IMR-90 (cell line): ENCODE results near the gene SCAMP4. TPM values are rescaled to one million over a fixed set of nuclear protein-coding genes. Genes with fewer than 3 reads are reported as not detected.

Experiments
- ATAC-seq: fragments of 200-7000 bp; cut with Tn5 transposase; 2 replicates; pipeline ENCODE4 v1.9.1; 2020; ENCODE audit warnings: low read depth, mild to moderate bottlenecking, moderate library complexity
- BruUV-seq: library from RNA; stranded (reverse); fragments of 400-500 nt; replicated peaks from 2 replicates; lab custom pipeline; 2021; lab: Mats Ljungman, UMichigan
- CTCF ChIA-PET: fragments of 300-600 bp; formaldehyde crosslinking; extraction: SDS; loops from one replicate; lab custom pipeline; 2021; ENCODE audit warnings: antibody characterized with exemption; lab: Yijun Ruan, JAX
- POLR2A ChIA-PET: fragments of 300-600 bp; sonication (Branson Sonifier 250); formaldehyde crosslinking; loops from one replicate; lab custom pipeline; 2022; ENCODE audit warnings: antibody characterized with exemption; ENCODE audit not compliant: unreplicated experiment; lab: Charles Lee
- DNase-seq: peaks from one replicate; pipeline ENCODE4 v3.0.0; 2013
- H2AFZ ChIP-seq: replicated peaks from 2 replicates; pipeline ENCODE3; 2013; ENCODE audit warnings: low read length, mild to moderate bottlenecking; ENCODE audit not compliant: poor library complexity
- H2AK5ac ChIP-seq: 2 replicates; pipeline ENCODE4 v1.6.1; 2013; ENCODE audit warnings: low read depth, low read length, inconsistent platforms
- H2AK9ac ChIP-seq: replicated peaks from 2 replicates; pipeline ENCODE3; 2013; ENCODE audit warnings: mild to moderate bottlenecking, low read depth, low read length, moderate library complexity; ENCODE audit not compliant: poor library complexity
- H2BK120ac ChIP-seq: 2 replicates; pipeline ENCODE4 v1.6.1; 2013; ENCODE audit warnings: low read depth, low read length, inconsistent platforms
- H2BK15ac ChIP-seq: 3 replicates; pipeline ENCODE4 v1.6.1; 2013; ENCODE audit warnings: low read depth, low read length, inconsistent platforms
- H2BK20ac ChIP-seq: 2 replicates; pipeline ENCODE4 v1.6.1; 2013; ENCODE audit warnings: low read depth, mild to moderate bottlenecking, inconsistent platforms, low read length, moderate library complexity
- H2BK5ac ChIP-seq: 2 replicates; pipeline ENCODE4 v1.6.1; 2013; ENCODE audit warnings: mild to moderate bottlenecking, low read depth, low read length, inconsistent platforms; ENCODE audit not compliant: poor library complexity, severe bottlenecking
- H3K14ac ChIP-seq: replicated peaks from 2 replicates; pipeline ENCODE4 v1.6.1; 2013; ENCODE audit warnings: low read depth, low read length, inconsistent platforms
- H3K18ac ChIP-seq: 2 replicates; pipeline ENCODE4 v1.6.1; 2013; ENCODE audit warnings: low read depth, low read length, control low read depth
- H3K23ac ChIP-seq: 2 replicates; pipeline ENCODE4 v1.6.1; 2013; ENCODE audit warnings: low read depth, low read length, inconsistent platforms
- H3K27ac ChIP-seq: 2 replicates; pipeline ENCODE4 v1.5.1; 2013; ENCODE audit warnings: mild to moderate bottlenecking, control low read depth, low read length; ENCODE audit not compliant: insufficient read depth
- H3K27me3 ChIP-seq: 2 replicates; pipeline ENCODE4 v1.6.1; 2013; ENCODE audit warnings: low read length; ENCODE audit not compliant: control insufficient read depth, insufficient read depth
- H3K36me3 ChIP-seq: 2 replicates; pipeline ENCODE4 v1.6.1; 2013; ENCODE audit warnings: low read length, mixed read lengths; ENCODE audit not compliant: control insufficient read depth, insufficient read depth
- H3K4ac ChIP-seq: 2 replicates; pipeline ENCODE4 v1.6.1; 2013; ENCODE audit warnings: low read depth, low read length, inconsistent platforms
- H3K4me1 ChIP-seq: 2 replicates; pipeline ENCODE4 v1.6.1; 2013; ENCODE audit warnings: low read length, mixed read lengths; ENCODE audit not compliant: control insufficient read depth, insufficient read depth
- H3K4me2 ChIP-seq: 2 replicates; pipeline ENCODE4 v1.6.1; 2013; ENCODE audit warnings: low read depth, mild to moderate bottlenecking, control low read depth, low read length, moderate library complexity
- H3K4me3 ChIP-seq: 2 replicates; pipeline ENCODE4 v1.5.1; 2013; ENCODE audit warnings: low read depth, mild to moderate bottlenecking, control low read depth, low read length, moderate library complexity; ENCODE audit not compliant: insufficient read depth
- H3K56ac ChIP-seq: 2 replicates; pipeline ENCODE4 v1.6.1; 2013; ENCODE audit warnings: low read length, inconsistent platforms; ENCODE audit not compliant: insufficient read depth; ENCODE audit errors: extremely low read depth
- H3K79me1 ChIP-seq, 2 experiments: 2 replicates each; pipeline ENCODE4 v1.6.1; 2013; ENCODE audit warnings: low read length in 2 of 2, inconsistent platforms in 1 of 2, low read depth in 1 of 2
- H3K9ac ChIP-seq: 2 replicates; pipeline ENCODE4 v1.6.1; 2013; ENCODE audit warnings: low read depth, low read length, control low read depth
- H3K9me1 ChIP-seq: 2 replicates; pipeline ENCODE4 v1.6.1; 2013; ENCODE audit warnings: low read length, inconsistent platforms; ENCODE audit not compliant: insufficient read depth
- H3K9me3 ChIP-seq: 2 replicates; pipeline ENCODE4 v1.6.1; 2013; ENCODE audit warnings: low read length; ENCODE audit not compliant: control insufficient read depth, insufficient read depth
- H4K20me1 ChIP-seq: 2 replicates; pipeline ENCODE4 v1.6.1; 2013; ENCODE audit warnings: low read length, inconsistent platforms; ENCODE audit not compliant: insufficient read depth
- H4K5ac ChIP-seq: 2 replicates; pipeline ENCODE4 v1.6.1; 2013; ENCODE audit warnings: mild to moderate bottlenecking, low read depth, low read length, control low read depth
- H4K8ac ChIP-seq, 2 experiments: 2 replicates each; pipeline ENCODE4 v1.6.1; 2013; ENCODE audit warnings: low read depth in 2 of 2, low read length in 2 of 2, control low read depth in 1 of 2, inconsistent platforms in 1 of 2
- H4K91ac ChIP-seq: 2 replicates; pipeline ENCODE4 v1.6.1; 2013; ENCODE audit warnings: low read depth, low read length, inconsistent platforms; ENCODE audit not compliant: insufficient read depth
- BHLHE40 ChIP-seq: fragments of 150-350 bp; IDR thresholded peaks from 2 replicates; pipeline ENCODE4 v1.6.1; 2016; ENCODE audit warnings: mild to moderate bottlenecking, low read depth, low read length
- CEBPB ChIP-seq: IDR thresholded peaks from 2 replicates; pipeline ENCODE4 v1.6.1; 2012; ENCODE audit warnings: low read depth, low read length, improper control_type of control experiment
- CHD1 ChIP-seq: IDR thresholded peaks from 2 replicates; pipeline ENCODE4 v1.6.1; 2012; ENCODE audit warnings: low read depth, low read length, improper control_type of control experiment
- FOS ChIP-seq: fragments of 150-350 bp; IDR thresholded peaks from 2 replicates; pipeline ENCODE4 v1.6.1; 2016; ENCODE audit warnings: low read depth, low read length
- MAFK ChIP-seq: IDR thresholded peaks from 2 replicates; pipeline ENCODE4 v1.6.1; 2012; ENCODE audit warnings: low read depth, low read length, improper control_type of control experiment
- MAZ ChIP-seq: IDR thresholded peaks from 2 replicates; pipeline ENCODE4 v1.6.1; 2012; ENCODE audit warnings: low read depth, mild to moderate bottlenecking, low read length, improper control_type of control experiment, moderate library complexity, borderline replicate concordance
- MXI1 ChIP-seq: IDR thresholded peaks from 2 replicates; pipeline ENCODE4 v1.6.1; 2012; ENCODE audit warnings: low read depth, mild to moderate bottlenecking, low read length, moderate library complexity, borderline replicate concordance
- NFE2L2 ChIP-seq: fragments of 150-350 bp; IDR thresholded peaks from 2 replicates; pipeline ENCODE4 v1.6.1; 2016; ENCODE audit warnings: low read depth, mild to moderate bottlenecking, low read length
- POLR2A ChIP-seq: IDR thresholded peaks from 2 replicates; pipeline ENCODE4 v1.6.1; 2012; ENCODE audit warnings: mild to moderate bottlenecking, low read depth, low read length
- RAD21 ChIP-seq: IDR thresholded peaks from 2 replicates; pipeline ENCODE4 v1.6.1; 2012; ENCODE audit warnings: low read length, improper control_type of control experiment
- RCOR1 ChIP-seq: IDR thresholded peaks from 2 replicates; pipeline ENCODE4 v1.6.1; 2012; ENCODE audit warnings: mild to moderate bottlenecking, low read length, improper control_type of control experiment; ENCODE audit not compliant: insufficient replicate concordance
- RFX5 ChIP-seq: IDR thresholded peaks from 2 replicates; pipeline ENCODE4 v1.8.0; 2012; ENCODE audit warnings: low read depth, mild to moderate bottlenecking, low read length, moderate library complexity
- SMC3 ChIP-seq: fragments of 150-350 bp; IDR thresholded peaks from 2 replicates; pipeline ENCODE4 v1.6.1; 2016; ENCODE audit warnings: low read depth, mild to moderate bottlenecking, antibody characterized with exemption, low read length, moderate library complexity
- WGBS, 2 experiments: methylation state at CpG; one replicate each; pipeline versions ENCODE4 v1.1.5 to v1.1.7; 2013; ENCODE audit warnings: missing lambda C conversion rate in 2 of 2; ENCODE audit not compliant: insufficient read length in 1 of 2; ENCODE audit errors: extremely low coverage in 2 of 2; 5-methylcytosine and 5-hydroxymethylcytosine counted together
- dilution Hi-C: fragments of 300-500 bp; cut with HindIII; formaldehyde crosslinking; loops from one replicate; pipeline ENCODE4 v1.14.3; 2018; ENCODE audit warnings: low sequenced_read_pairs; ENCODE audit not compliant: unreplicated experiment
- in situ Hi-C: fragments of 300-500 bp; cut with MboI; formaldehyde crosslinking; loops from 3 replicates; pipeline ENCODE4 v1.14.3; 2019; ENCODE audit warnings: low sequenced_read_pairs, inconsistent platforms, mixed read lengths
- intact Hi-C: fragments of 100-400 bp; cut with micrococcal nuclease; formaldehyde crosslinking; loops from 2 replicates; pipeline ENCODE4 v1.10.0; 2022
- polyA plus RNA-seq, 3 experiments: library from polyadenylated mRNA; depleted of rRNA; stranded (reverse); fragments of >200 nt; gene quantifications; 2 replicates each; pipeline ENCODE4 v1.2.3, GENCODE V29; 2012; ENCODE audit warnings: low replicate concordance in 1 of 3
- total RNA-seq: library from RNA; depleted of rRNA; stranded (reverse); fragments of >200 nt; gene quantifications from 2 replicates; pipeline ENCODE4 v1.2.3, GENCODE V29; 2012
- TF ChIP-seq, protein P1 (sequence below): fragments of 150-350 bp; IDR thresholded peaks from 2 replicates; pipeline ENCODE4 v1.6.1; 2016; ENCODE audit warnings: low read depth, mild to moderate bottlenecking, low read length, moderate library complexity, borderline replicate concordance
- TF ChIP-seq, protein P2 (sequence below): conservative IDR thresholded peaks from 2 replicates; pipeline ENCODE4 v1.5.1; 2012; ENCODE audit warnings: mild to moderate bottlenecking, low read depth, low read length, improper control_type of control experiment
- TF ChIP-seq, protein P3 (sequence below): fragments of 150-350 bp; IDR thresholded peaks from 2 replicates; pipeline ENCODE4 v1.6.1; 2017; ENCODE audit warnings: mild to moderate bottlenecking, antibody characterized with exemption, low read length, low read depth

SCAMP4 gene
- total and polyA plus RNA-seq, 2 of the 4 experiments (the other 2 are of a cell fraction): 16.1 to 28.1 TPM

DNA sequence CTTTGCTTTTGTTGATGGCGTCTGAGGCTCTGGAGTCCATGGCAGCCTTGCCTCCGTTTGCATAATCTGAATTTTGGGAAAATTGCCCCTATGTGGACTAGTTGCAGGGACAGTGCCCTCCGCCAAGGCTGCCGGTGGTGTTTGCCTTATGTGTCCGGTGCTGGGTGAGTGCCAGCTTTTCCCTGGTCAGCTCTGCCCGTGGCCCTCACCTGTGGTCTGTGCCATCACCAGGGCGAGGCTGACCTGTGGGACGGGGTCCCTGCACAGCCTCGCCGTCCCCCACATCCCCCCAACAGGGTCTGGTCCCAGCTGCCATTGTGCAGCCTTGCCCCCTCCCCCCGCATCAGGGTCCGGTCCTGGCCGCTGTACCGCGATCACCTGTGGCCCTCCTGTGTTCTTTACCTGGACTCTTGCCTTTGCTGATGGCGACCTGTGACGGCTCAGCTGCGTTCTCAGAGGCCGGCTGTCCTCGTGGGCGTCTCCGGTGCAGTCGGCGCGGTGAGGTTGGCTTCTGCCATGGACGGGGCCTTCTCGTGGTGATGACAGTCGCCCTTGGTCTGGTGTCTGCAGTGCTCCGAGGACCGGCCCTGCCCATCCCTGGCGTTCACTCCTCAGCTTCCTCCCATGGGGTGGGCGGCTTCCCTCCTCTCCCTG is 48.4 kb downstream of the SCAMP4 start:
- no peak overlapping the region for H2BK5ac ChIP-seq
- H2BK15ac ChIP-seq: no peak overlapping the region
- no peak overlapping the region for H3K4ac ChIP-seq
- no peak overlapping the region for H3K18ac ChIP-seq
- no peak overlapping the region for H4K8ac ChIP-seq
- no peak overlapping the region for H3K4me2 ChIP-seq
- H3K9me1 ChIP-seq: peaks cover 2% of the 10 kb centered on the region; the same call in 1 of the 2 replicates
- H3K14ac ChIP-seq: no peak overlapping the region
- no peak overlapping the region for H3K27ac ChIP-seq
- H4K20me1 ChIP-seq: peaks cover 91% of the 10 kb centered on the region
- H3K23ac ChIP-seq: no peak overlapping the region
- 88% methylated on average over 16 of the region's 32 CpGs; no CpG with 5 or more reads in 1 of the 2 experiments for WGBS, 2 experiments
- BruUV-seq: no TSS peak
- H3K4me1 ChIP-seq: no peaks in the 10 kb centered on the region
- no peak overlapping the region for H3K9ac ChIP-seq
- intact Hi-C loops (no loop called here), in situ Hi-C loops (no loop called here), dilution Hi-C loops (no loop called here)
- H2AFZ ChIP-seq: no peak overlapping the region
- DNase-seq: no peak
- ChIA-PET CTCF (no interaction called here), POLR2A (no interaction called here)
- peaks cover 12 to 74% of the 10 kb centered on the region in 2 experiments; a peak in 3 of 4 replicates for H3K79me1 ChIP-seq
- H4K5ac ChIP-seq: no peak overlapping the region
- no peak for TF ChIP-seq MXI1
- TF ChIP-seq, protein P1, sequence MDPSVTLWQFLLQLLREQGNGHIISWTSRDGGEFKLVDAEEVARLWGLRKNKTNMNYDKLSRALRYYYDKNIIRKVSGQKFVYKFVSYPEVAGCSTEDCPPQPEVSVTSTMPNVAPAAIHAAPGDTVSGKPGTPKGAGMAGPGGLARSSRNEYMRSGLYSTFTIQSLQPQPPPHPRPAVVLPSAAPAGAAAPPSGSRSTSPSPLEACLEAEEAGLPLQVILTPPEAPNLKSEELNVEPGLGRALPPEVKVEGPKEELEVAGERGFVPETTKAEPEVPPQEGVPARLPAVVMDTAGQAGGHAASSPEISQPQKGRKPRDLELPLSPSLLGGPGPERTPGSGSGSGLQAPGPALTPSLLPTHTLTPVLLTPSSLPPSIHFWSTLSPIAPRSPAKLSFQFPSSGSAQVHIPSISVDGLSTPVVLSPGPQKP: no peak
- TF ChIP-seq RFX5: no peak
- TF ChIP-seq FOS: no peak
- TF ChIP-seq, protein P2, sequence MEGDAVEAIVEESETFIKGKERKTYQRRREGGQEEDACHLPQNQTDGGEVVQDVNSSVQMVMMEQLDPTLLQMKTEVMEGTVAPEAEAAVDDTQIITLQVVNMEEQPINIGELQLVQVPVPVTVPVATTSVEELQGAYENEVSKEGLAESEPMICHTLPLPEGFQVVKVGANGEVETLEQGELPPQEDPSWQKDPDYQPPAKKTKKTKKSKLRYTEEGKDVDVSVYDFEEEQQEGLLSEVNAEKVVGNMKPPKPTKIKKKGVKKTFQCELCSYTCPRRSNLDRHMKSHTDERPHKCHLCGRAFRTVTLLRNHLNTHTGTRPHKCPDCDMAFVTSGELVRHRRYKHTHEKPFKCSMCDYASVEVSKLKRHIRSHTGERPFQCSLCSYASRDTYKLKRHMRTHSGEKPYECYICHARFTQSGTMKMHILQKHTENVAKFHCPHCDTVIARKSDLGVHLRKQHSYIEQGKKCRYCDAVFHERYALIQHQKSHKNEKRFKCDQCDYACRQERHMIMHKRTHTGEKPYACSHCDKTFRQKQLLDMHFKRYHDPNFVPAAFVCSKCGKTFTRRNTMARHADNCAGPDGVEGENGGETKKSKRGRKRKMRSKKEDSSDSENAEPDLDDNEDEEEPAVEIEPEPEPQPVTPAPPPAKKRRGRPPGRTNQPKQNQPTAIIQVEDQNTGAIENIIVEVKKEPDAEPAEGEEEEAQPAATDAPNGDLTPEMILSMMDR: no peak
- TF ChIP-seq CEBPB: no peak
- TF ChIP-seq RAD21: no peak
- TF ChIP-seq MAZ: no peak
- TF ChIP-seq, protein P3, sequence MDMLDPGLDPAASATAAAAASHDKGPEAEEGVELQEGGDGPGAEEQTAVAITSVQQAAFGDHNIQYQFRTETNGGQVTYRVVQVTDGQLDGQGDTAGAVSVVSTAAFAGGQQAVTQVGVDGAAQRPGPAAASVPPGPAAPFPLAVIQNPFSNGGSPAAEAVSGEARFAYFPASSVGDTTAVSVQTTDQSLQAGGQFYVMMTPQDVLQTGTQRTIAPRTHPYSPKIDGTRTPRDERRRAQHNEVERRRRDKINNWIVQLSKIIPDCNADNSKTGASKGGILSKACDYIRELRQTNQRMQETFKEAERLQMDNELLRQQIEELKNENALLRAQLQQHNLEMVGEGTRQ: no peak
- no peak for TF ChIP-seq POLR2A
- no peak for TF ChIP-seq BHLHE40
- no peak for TF ChIP-seq CHD1
- no peak for TF ChIP-seq MAFK
- TF ChIP-seq SMC3: no peak
- no peak for TF ChIP-seq RCOR1
- no peak for TF ChIP-seq NFE2L2
- H2BK120ac ChIP-seq: no peak overlapping the region
- H2BK20ac ChIP-seq: no peak overlapping the region
- H2AK9ac ChIP-seq: no peak overlapping the region
- H2AK5ac ChIP-seq: no peak overlapping the region
- no peak for ATAC-seq
- peaks cover 17% of the 10 kb centered on the region; the same call in 1 of the 2 replicates for H3K36me3 ChIP-seq
- no peak overlapping the region for H3K4me3 ChIP-seq
- H3K9me3 ChIP-seq: no peaks in the 10 kb centered on the region
- no peak overlapping the region for H3K56ac ChIP-seq
- no peak overlapping the region for H4K91ac ChIP-seq
- no peaks in the 10 kb centered on the region for H3K27me3 ChIP-seq
